Endothelial cell of umbilical vein (primary cell): ENCODE results near the gene DNAH3. TPM values are rescaled to one million over a fixed set of nuclear protein-coding genes. Genes with fewer than 3 reads are reported as not detected.

Experiments used
- BruUV-seq: library from RNA; stranded (reverse); fragments of 400-500 nt; replicated peaks from 2 replicates; lab custom pipeline; 2021; lab: Mats Ljungman, UMichigan
- CTCF ChIA-PET: fragments of 300-600, 350-600 bp; sonication (Branson Sonifier 250); formaldehyde crosslinking; loops from one replicate; lab custom pipeline; 2021; ENCODE audit warnings: antibody characterized with exemption, inconsistent platforms; lab: Charles Lee
- POLR2A ChIA-PET: fragments of 300-600, 350-600 bp; sonication (Branson Sonifier 250); formaldehyde crosslinking; loops from one replicate; lab custom pipeline; 2021; ENCODE audit warnings: antibody characterized with exemption, inconsistent platforms; lab: Charles Lee
- DNase-seq: peaks from one replicate; pipeline ENCODE4 v3.0.0-alpha.2; 2011; ENCODE audit warnings: low read depth, low spot score
- FAIRE-seq: peaks from 2 replicates; lab custom pipeline; 2011; peaks lifted over from hg19 to GRCh38; lab: Jason Lieb, UNC
- H2AFZ ChIP-seq: 2 replicates; pipeline ENCODE4 v1.6.0; 2012; ENCODE audit warnings: low read depth, low read length, control low read depth, inconsistent platforms
- H3K27ac ChIP-seq: 2 replicates; pipeline ENCODE4 v1.5.1; 2011; ENCODE audit warnings: low read depth, mild to moderate bottlenecking, control low read depth, low read length, moderate library complexity; ENCODE audit not compliant: insufficient read depth
- H3K27me3 ChIP-seq, 2 experiments: 2 replicates each; pipeline versions ENCODE4 v1.6.0 to v1.6.1; 2011; ENCODE audit warnings: low read length in 2 of 2, mixed read lengths in 1 of 2; ENCODE audit not compliant: control insufficient read depth in 2 of 2, insufficient read depth in 2 of 2
- H3K36me3 ChIP-seq, 2 experiments: 2 replicates in 1 of 2; 3 replicates in 1 of 2; pipeline ENCODE4 v1.5.1; 2011; ENCODE audit warnings: low read length in 2 of 2, mild to moderate bottlenecking in 1 of 2, moderate library complexity in 1 of 2; ENCODE audit not compliant: control insufficient read depth in 2 of 2, insufficient read depth in 2 of 2; ENCODE audit errors: extremely low read depth in 1 of 2
- H3K4me1 ChIP-seq: 3 replicates; pipeline ENCODE4 v1.5.1; 2011; ENCODE audit warnings: mild to moderate bottlenecking, low read length; ENCODE audit not compliant: control insufficient read depth, insufficient read depth; ENCODE audit errors: extremely low read depth
- H3K4me2 ChIP-seq: 2 replicates; pipeline ENCODE4 v1.6.1; 2011; ENCODE audit warnings: low read length, control low read depth, mixed read lengths; ENCODE audit not compliant: insufficient read depth
- H3K4me3 ChIP-seq, 3 experiments: fragments of 200-600 bp in 1 of 3; sonication (generic), shearing (Covaris generic) in 1 of 3; replicated peaks in 1 of 3; 2 replicates each; pipeline ENCODE4 v1.5.1; 2011 to 2016; ENCODE audit warnings: control low read depth in 3 of 3, low read length in 3 of 3, mild to moderate bottlenecking in 2 of 3, inconsistent platforms in 1 of 3, low read depth in 1 of 3, moderate library complexity in 1 of 3; ENCODE audit not compliant: insufficient read depth in 1 of 3
- H3K79me2 ChIP-seq: 2 replicates; pipeline ENCODE4 v1.6.0; 2012; ENCODE audit warnings: low read length, inconsistent platforms; ENCODE audit not compliant: control insufficient read depth, insufficient read depth
- H3K9ac ChIP-seq: replicated peaks from 2 replicates; pipeline ENCODE3; 2011; ENCODE audit warnings: low read length, control low read depth; ENCODE audit not compliant: insufficient read depth; ENCODE audit errors: extremely low read depth
- H3K9me1 ChIP-seq: replicated peaks from 3 replicates; pipeline ENCODE4 v1.6.0; 2011; ENCODE audit warnings: mild to moderate bottlenecking, low read length; ENCODE audit not compliant: control insufficient read depth, insufficient read depth; ENCODE audit errors: extremely low read depth
- H3K9me3 ChIP-seq: replicated peaks from 2 replicates; pipeline ENCODE4 v1.5.1; 2012; ENCODE audit warnings: low read length, inconsistent platforms; ENCODE audit not compliant: control insufficient read depth, insufficient read depth
- H4K20me1 ChIP-seq: replicated peaks from 2 replicates; pipeline ENCODE3; 2011; ENCODE audit warnings: mild to moderate bottlenecking, low read length; ENCODE audit not compliant: control insufficient read depth, insufficient read depth; ENCODE audit errors: extremely low read depth
- CTCF ChIP-seq, 2 donors: IDR thresholded peaks; 1 replicate in 1 of 2; 2 replicates in 1 of 2; pipeline ENCODE4 v1.5.1; 2011; ENCODE audit warnings: low read length in 2 of 2, mild to moderate bottlenecking in 2 of 2, moderate library complexity in 2 of 2, control low read depth in 1 of 2, inconsistent platforms in 1 of 2, low read depth in 1 of 2; ENCODE audit not compliant: insufficient read depth in 1 of 2; ENCODE audit errors: extremely low read depth in 1 of 2
- EZH2 ChIP-seq: IDR thresholded peaks from 2 replicates; pipeline ENCODE4 v1.6.1; 2012; ENCODE audit warnings: borderline replicate concordance, low read depth, mild to moderate bottlenecking, moderate library complexity, low read length, inconsistent platforms; ENCODE audit not compliant: severe bottlenecking
- FOS ChIP-seq: IDR thresholded peaks from 2 replicates; pipeline ENCODE4 v1.6.1; 2011; ENCODE audit warnings: mild to moderate bottlenecking, low read length, moderate library complexity, borderline replicate concordance; ENCODE audit not compliant: insufficient read depth
- GATA2 ChIP-seq: IDR thresholded peaks from 2 replicates; pipeline ENCODE4 v1.7.0; 2011; ENCODE audit warnings: low read depth, mild to moderate bottlenecking, moderate library complexity, mixed read lengths, low read length; ENCODE audit not compliant: insufficient read length, insufficient read depth
- JUN ChIP-seq: IDR thresholded peaks from 2 replicates; pipeline ENCODE4 v1.6.1; 2011; ENCODE audit warnings: borderline replicate concordance, low read depth; ENCODE audit not compliant: insufficient read length, insufficient read depth
- MAX ChIP-seq: IDR thresholded peaks from 2 replicates; pipeline ENCODE4 v1.6.1; 2011; ENCODE audit not compliant: insufficient read depth, insufficient read length
- MYC ChIP-seq: IDR thresholded peaks from one replicate; pipeline ENCODE4 v1.6.1; 2011; ENCODE audit warnings: mild to moderate bottlenecking, low read depth, low read length
- POLR2A ChIP-seq: IDR thresholded peaks from 2 replicates; pipeline ENCODE4 v1.6.1; 2012; ENCODE audit warnings: low read depth, mild to moderate bottlenecking, control low read depth, low read length
- POLR2AphosphoS5 ChIP-seq: IDR thresholded peaks from 2 replicates; pipeline ENCODE4 v1.6.1; 2012; ENCODE audit warnings: low read depth, mild to moderate bottlenecking, control low read depth, low read length, moderate library complexity; ENCODE audit not compliant: insufficient read depth
- dilution Hi-C: fragments of 300-500 bp; cut with MboI; formaldehyde crosslinking; loops from one replicate; pipeline ENCODE4 v1.15.0; 2019; ENCODE audit warnings: low sequenced_read_pairs; ENCODE audit not compliant: extremely low pct_ligation_motif_present
- intact Hi-C: fragments of 100-400 bp; cut with micrococcal nuclease; formaldehyde crosslinking; loops from one replicate; pipeline ENCODE4 v1.10.0; 2022
- polyA plus RNA-seq, 4 experiments: library from polyadenylated mRNA; depleted of rRNA in 3 of 4; stranded (reverse) in 3 of 4; unstranded in 1 of 4; fragments of >200 nt; gene quantifications; 2 replicates each; pipeline versions ENCODE4 v1.2.1 to v1.2.3, GENCODE V29; 2011 to 2012; ENCODE audit warnings: missing spikeins in 1 of 4
- total RNA-seq: library from RNA; stranded (reverse); gene quantifications from 2 replicates; pipeline ENCODE4 v1.2.3, GENCODE V29; 2021

The DNAH3 gene
- total and polyA plus RNA-seq, 2 donors (not counting 3 experiments of a cell fraction or from before 2014, with no cell fraction given): not detected

GRCh38 chr16:20968765-20969164, 181.9 kb downstream of the DNAH3 start:
- H3K79me2 ChIP-seq: no peaks in the 10 kb centered on the region
- H3K9ac ChIP-seq: no peak overlapping the region
- no peaks in the 10 kb centered on the region for H3K27me3 ChIP-seq
- FAIRE-seq (no peak), DNase-seq (no peak)
- dilution Hi-C loops: no loop called here
- no peak overlapping the region for H3K4me2 ChIP-seq
- no peak for TF ChIP-seq JUN
- no peak for TF ChIP-seq POLR2AphosphoS5
- no peak for TF ChIP-seq POLR2A
- TF ChIP-seq GATA2: no peak
- no peak for TF ChIP-seq EZH2
- no peak for TF ChIP-seq MYC
- no peak for TF ChIP-seq FOS
- no peak for TF ChIP-seq MAX
- TF ChIP-seq CTCF (IDR thresholded peaks at IDR 0.05; ENCODE audit: extremely low read depth in 1 of 2, insufficient read depth in 1 of 2, low read depth in 1 of 2, low read length in 2 of 2): no peak
- H3K9me1 ChIP-seq: no peaks in the 10 kb centered on the region
- H2AFZ ChIP-seq: no peak overlapping the region
- no peaks in the 10 kb centered on the region for H3K9me3 ChIP-seq
- ChIA-PET POLR2A (no interaction called here), CTCF (interaction anchor here (0.8 kb wide), 1 partner anchor 14 kb away, joined by 3 read pairs; no protein-coding TSS in a partner anchor)
- no peaks in the 10 kb centered on the region for H3K36me3 ChIP-seq
- H3K4me3 ChIP-seq: no peak overlapping the region
- intact Hi-C loops: no loop called here
- H3K4me1 ChIP-seq: no peaks in the 10 kb centered on the region
- no peak overlapping the region for H3K27ac ChIP-seq
- BruUV-seq: no TSS peak
- no peaks in the 10 kb centered on the region for H4K20me1 ChIP-seq
